Measurements from ENCODE around the gene FRMD4A. TPM values are rescaled to one million over a fixed set of nuclear protein-coding genes. Genes with fewer than 3 reads are reported as not detected.
"Not testable (repeated sequence)": the region's sequence is repeated elsewhere in the genome, so short reads cannot be mapped to it uniquely, and the experiment has no call there.

Gene FRMD4A
- total RNA-seq, 1 donor from 2014 or later, result 0.32 TPM

GRCh38 chr10:14241196-14241595 is 89.5 kb downstream of the FRMD4A start:
- H3K4me1 Mint-ChIP-seq (ENCODE audit: low read depth), result no peaks in the 10 kb centered on the region
- peaks cover 4% of the 10 kb centered on the region for H3K27me3 Mint-ChIP-seq (ENCODE audit: low read depth)
- H3K4me3 Mint-ChIP-seq (ENCODE audit: low read depth), result no peak overlapping the region
- intact Hi-C loops (cut with micrococcal nuclease), result no loop called here
- no peaks in the 10 kb centered on the region for H3K9me3 Mint-ChIP-seq
- H3K27ac Mint-ChIP-seq, result no peak overlapping the region
- DNase-seq (ENCODE audit: low spot score), result no peak
- no peaks in the 10 kb centered on the region for H3K36me3 Mint-ChIP-seq (ENCODE audit: low read depth)

DNA sequence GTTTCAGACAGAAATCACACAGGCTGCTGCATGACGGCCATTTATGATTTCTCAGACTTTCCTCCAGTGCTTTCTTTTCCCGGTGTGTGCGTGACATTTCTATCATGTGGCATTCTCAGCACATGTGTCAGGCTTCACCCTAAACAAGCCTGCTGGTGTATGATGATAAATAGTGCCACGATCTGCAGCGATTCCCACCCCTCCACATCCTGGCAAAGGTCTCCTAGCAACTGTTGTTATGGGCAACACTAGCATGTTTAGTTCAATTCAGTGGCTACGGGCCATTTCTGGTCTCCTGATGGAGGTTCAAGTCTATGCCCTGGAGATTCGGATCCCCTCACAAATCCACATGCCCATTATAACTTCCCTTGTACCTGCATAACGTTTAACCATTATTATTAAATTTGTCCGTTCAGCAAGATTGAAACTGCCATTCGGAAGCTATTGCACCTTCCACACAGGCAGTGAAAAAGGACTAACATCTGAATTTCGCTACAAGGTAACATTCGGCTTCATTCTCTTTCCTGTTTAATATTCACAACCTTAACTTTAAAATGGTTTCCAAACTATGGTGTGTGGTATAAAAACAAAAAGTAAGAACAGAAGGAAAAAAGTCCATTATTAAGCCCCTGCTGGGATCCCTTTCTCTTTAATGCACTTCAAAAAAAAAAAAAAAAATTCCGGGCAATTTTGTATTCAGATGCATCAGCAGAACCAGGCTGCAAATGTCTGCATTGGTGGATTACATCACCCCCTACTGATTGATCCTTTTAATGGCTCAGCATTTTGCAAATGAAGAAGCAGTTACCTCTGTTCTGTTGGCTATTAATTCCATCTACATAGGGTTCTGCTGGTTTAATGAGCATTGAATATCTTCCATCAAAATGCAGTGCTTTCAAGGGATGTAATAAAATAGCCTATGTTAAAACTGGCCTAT is 90.2 kb downstream of the FRMD4A start:
- no peak overlapping the region for H3K4me3 Mint-ChIP-seq (ENCODE audit: low read depth)
- no peak for DNase-seq (ENCODE audit: low spot score)
- no peaks in the 10 kb centered on the region for H3K4me1 Mint-ChIP-seq (ENCODE audit: low read depth)
- peaks cover 4% of the 10 kb centered on the region for H3K27me3 Mint-ChIP-seq (ENCODE audit: low read depth)
- no peak overlapping the region for H3K27ac Mint-ChIP-seq
- no peaks in the 10 kb centered on the region for H3K9me3 Mint-ChIP-seq
- intact Hi-C loops (cut with micrococcal nuclease), result no loop called here
- no peaks in the 10 kb centered on the region for H3K36me3 Mint-ChIP-seq (ENCODE audit: low read depth)

DNA sequence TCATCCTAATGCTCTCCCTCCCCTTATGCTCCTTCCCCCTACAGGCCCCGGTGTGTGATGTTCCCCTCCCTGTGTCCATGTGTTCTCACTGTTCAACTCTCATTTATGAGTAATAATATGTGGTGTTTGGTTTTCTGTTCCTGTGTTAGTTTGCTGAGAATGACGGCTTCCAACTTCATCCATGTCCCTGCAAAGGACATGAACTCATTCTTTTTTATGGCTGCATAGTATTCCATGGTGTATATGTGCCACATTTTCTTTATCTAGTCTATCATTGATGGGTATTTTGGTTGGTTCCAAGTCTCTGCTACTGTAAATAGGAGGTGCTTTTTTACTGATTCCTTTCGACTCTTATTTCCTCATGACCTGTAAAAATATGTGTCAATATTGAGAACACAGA is 92.1 kb downstream of the FRMD4A start:
- H3K9me3 Mint-ChIP-seq; H3K27ac Mint-ChIP-seq; H3K27me3 Mint-ChIP-seq (ENCODE audit: low read depth); intact Hi-C loops (cut with micrococcal nuclease); H3K36me3 Mint-ChIP-seq (ENCODE audit: low read depth); H3K4me1 Mint-ChIP-seq (ENCODE audit: low read depth); H3K4me3 Mint-ChIP-seq (ENCODE audit: low read depth); DNase-seq (ENCODE audit: low spot score): not testable (repeated sequence)

GRCh38 chr10:14236341-14236740 is 94.4 kb downstream of the FRMD4A start:
- H3K4me3 Mint-ChIP-seq (ENCODE audit: low read depth), result no peak overlapping the region
- H3K4me1 Mint-ChIP-seq (ENCODE audit: low read depth), result peaks cover 4% of the 10 kb centered on the region
- H3K9me3 Mint-ChIP-seq, result no peaks in the 10 kb centered on the region
- H3K36me3 Mint-ChIP-seq (ENCODE audit: low read depth), result no peaks in the 10 kb centered on the region
- DNase-seq (ENCODE audit: low spot score), result no peak
- peaks cover 5% of the 10 kb centered on the region for H3K27me3 Mint-ChIP-seq (ENCODE audit: low read depth)
- H3K27ac Mint-ChIP-seq, result no peak overlapping the region
- intact Hi-C loops (cut with micrococcal nuclease), result no loop called here

- Mint-ChIP-seq H3K9me3 (no peaks in the 10 kb centered on the region), H3K36me3 (ENCODE audit: low read depth) (no peaks in the 10 kb centered on the region)
Observed at GRCh38 chr10:14235566-14236195, 95.0 kb downstream of the FRMD4A start.

GRCh38 chr10:14233566-14233965 is 97.2 kb downstream of the FRMD4A start:
- Mint-ChIP-seq H3K27me3 (ENCODE audit: low read depth) (peaks cover 5% of the 10 kb centered on the region), H3K27ac (no peak overlapping the region), H3K4me3 (ENCODE audit: low read depth) (no peak overlapping the region), H3K4me1 (ENCODE audit: low read depth) (peaks cover 4% of the 10 kb centered on the region), H3K36me3 (ENCODE audit: low read depth) (no peaks in the 10 kb centered on the region), H3K9me3 (no peaks in the 10 kb centered on the region)
- intact Hi-C loops (cut with micrococcal nuclease), result no loop called here
- DNase-seq (ENCODE audit: low spot score), result no peak

More at GRCh38 chr10:14235566-14236195, 95.0 kb downstream of the FRMD4A start:
- no peak for DNase-seq (ENCODE audit: low spot score)
- no peak overlapping the region for H3K4me3 Mint-ChIP-seq (ENCODE audit: low read depth)
- H3K27ac Mint-ChIP-seq, result no peak overlapping the region
- peaks cover 4% of the 10 kb centered on the region for H3K4me1 Mint-ChIP-seq (ENCODE audit: low read depth)
- H3K27me3 Mint-ChIP-seq (ENCODE audit: low read depth), result peaks cover 5% of the 10 kb centered on the region
- intact Hi-C loops (cut with micrococcal nuclease), result no loop called here

- H3K27me3 Mint-ChIP-seq (ENCODE audit: low read depth); intact Hi-C loops (cut with micrococcal nuclease); H3K36me3 Mint-ChIP-seq (ENCODE audit: low read depth); H3K4me3 Mint-ChIP-seq (ENCODE audit: low read depth); H3K27ac Mint-ChIP-seq; H3K4me1 Mint-ChIP-seq (ENCODE audit: low read depth); DNase-seq (ENCODE audit: low spot score); H3K9me3 Mint-ChIP-seq: not testable (repeated sequence)
Observed at GRCh38 chr10:14228798-14229197, 101.9 kb downstream of the FRMD4A start.

- intact Hi-C loops (cut with micrococcal nuclease), result no loop called here
- no peak overlapping the region for H3K4me3 Mint-ChIP-seq (ENCODE audit: low read depth)
Observed at GRCh38 chr10:14225379-14225778, 105.3 kb downstream of the FRMD4A start.

DNA sequence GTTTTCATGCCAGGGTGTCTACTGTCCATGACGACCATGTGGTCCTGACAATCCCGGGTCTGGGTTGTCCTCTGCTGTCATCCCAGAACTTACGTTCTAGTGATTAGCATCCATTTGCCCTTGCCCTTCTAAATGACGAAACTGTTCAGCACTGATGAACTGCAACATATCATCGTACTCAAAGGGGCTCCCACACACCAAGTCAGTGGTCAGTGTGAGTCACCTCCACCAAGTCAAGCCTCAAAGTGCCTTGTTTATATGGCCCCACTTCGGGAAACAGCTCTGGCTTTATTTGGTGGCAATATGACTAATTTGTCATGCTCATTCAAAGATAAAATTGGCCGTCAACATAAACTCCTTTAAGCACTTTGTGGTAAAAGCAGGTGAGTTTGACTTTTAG is 110.7 kb downstream of the FRMD4A start:
- intact Hi-C loops (cut with micrococcal nuclease), result no loop called here
- H3K4me3 Mint-ChIP-seq (ENCODE audit: low read depth), result no peak overlapping the region
- no peak for DNase-seq (ENCODE audit: low spot score)
- no peak overlapping the region for H3K27ac Mint-ChIP-seq
- H3K27me3 Mint-ChIP-seq (ENCODE audit: low read depth), result peaks cover 3% of the 10 kb centered on the region
- H3K9me3 Mint-ChIP-seq, result no peaks in the 10 kb centered on the region
- H3K4me1 Mint-ChIP-seq (ENCODE audit: low read depth), result no peaks in the 10 kb centered on the region
- no peaks in the 10 kb centered on the region for H3K36me3 Mint-ChIP-seq (ENCODE audit: low read depth)

More at GRCh38 chr10:14225379-14225778, 105.3 kb downstream of the FRMD4A start:
- H3K36me3 Mint-ChIP-seq (ENCODE audit: low read depth), result no peaks in the 10 kb centered on the region
- H3K27ac Mint-ChIP-seq, result no peak overlapping the region
- no peak for DNase-seq (ENCODE audit: low spot score)
- peaks cover 8% of the 10 kb centered on the region for H3K27me3 Mint-ChIP-seq (ENCODE audit: low read depth)
- no peaks in the 10 kb centered on the region for H3K9me3 Mint-ChIP-seq
- H3K4me1 Mint-ChIP-seq (ENCODE audit: low read depth), result no peaks in the 10 kb centered on the region

DNA sequence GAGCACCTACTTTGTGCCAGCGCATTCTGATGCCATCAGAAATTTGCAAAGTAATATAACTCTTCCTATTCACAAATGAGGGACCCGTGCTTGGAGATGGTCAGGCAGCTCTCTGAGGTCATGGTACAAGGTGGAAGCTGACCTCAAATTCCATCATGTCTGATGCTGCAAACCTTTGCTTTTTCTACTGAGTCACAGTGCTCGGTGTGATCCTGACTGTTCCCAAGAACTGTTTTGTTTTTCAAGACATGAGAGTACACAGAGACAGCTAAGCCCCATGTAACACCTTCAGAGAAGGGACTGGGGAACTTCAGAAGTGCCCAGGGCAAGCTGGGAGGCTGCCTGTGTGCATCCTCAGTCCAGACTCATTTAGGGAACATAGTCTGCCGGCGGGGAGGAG is 111.3 kb downstream of the FRMD4A start:
- intact Hi-C loops (cut with micrococcal nuclease), result no loop called here
- no peaks in the 10 kb centered on the region for H3K36me3 Mint-ChIP-seq (ENCODE audit: low read depth)
- H3K4me1 Mint-ChIP-seq (ENCODE audit: low read depth), result no peaks in the 10 kb centered on the region
- H3K27ac Mint-ChIP-seq, result no peak overlapping the region
- H3K4me3 Mint-ChIP-seq (ENCODE audit: low read depth), result no peak overlapping the region
- DNase-seq (ENCODE audit: low spot score), result no peak
- peaks cover 3% of the 10 kb centered on the region for H3K27me3 Mint-ChIP-seq (ENCODE audit: low read depth)
- no peaks in the 10 kb centered on the region for H3K9me3 Mint-ChIP-seq

- intact Hi-C loops (cut with micrococcal nuclease), result no loop called here
- Mint-ChIP-seq H3K4me3 (ENCODE audit: low read depth) (no peak overlapping the region), H3K27me3 (ENCODE audit: low read depth) (peaks cover 2% of the 10 kb centered on the region), H3K9me3 (no peaks in the 10 kb centered on the region), H3K36me3 (ENCODE audit: low read depth) (no peaks in the 10 kb centered on the region), H3K27ac (no peak overlapping the region), H3K4me1 (ENCODE audit: low read depth) (no peaks in the 10 kb centered on the region)
- DNase-seq (ENCODE audit: low spot score), result no peak
Observed at GRCh38 chr10:14215641-14216040, 115.1 kb downstream of the FRMD4A start.

DNA sequence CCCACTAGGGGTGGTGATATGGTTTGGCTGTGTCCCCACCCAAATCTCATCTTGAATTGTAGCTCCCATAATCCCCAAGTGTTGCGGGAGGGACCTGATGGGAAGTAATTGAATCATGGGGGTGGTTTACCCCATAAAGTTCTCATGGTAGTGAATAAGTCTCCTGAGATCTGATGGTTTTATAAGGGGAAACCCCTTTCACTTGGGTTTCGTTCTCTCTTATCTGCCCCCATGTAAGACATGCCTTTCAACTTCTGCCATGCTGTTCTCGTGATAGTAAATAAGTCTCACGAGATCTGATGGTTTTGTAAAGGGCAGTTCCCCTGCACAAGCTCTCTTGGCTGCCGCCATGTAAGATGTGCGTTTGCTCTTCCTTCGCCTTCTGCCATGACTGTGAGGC is 117.0 kb downstream of the FRMD4A start:
- H3K36me3 Mint-ChIP-seq (ENCODE audit: low read depth); DNase-seq (ENCODE audit: low spot score); H3K27me3 Mint-ChIP-seq (ENCODE audit: low read depth); intact Hi-C loops (cut with micrococcal nuclease); H3K4me3 Mint-ChIP-seq (ENCODE audit: low read depth); H3K27ac Mint-ChIP-seq; H3K9me3 Mint-ChIP-seq; H3K4me1 Mint-ChIP-seq (ENCODE audit: low read depth): not testable (repeated sequence)

DNA sequence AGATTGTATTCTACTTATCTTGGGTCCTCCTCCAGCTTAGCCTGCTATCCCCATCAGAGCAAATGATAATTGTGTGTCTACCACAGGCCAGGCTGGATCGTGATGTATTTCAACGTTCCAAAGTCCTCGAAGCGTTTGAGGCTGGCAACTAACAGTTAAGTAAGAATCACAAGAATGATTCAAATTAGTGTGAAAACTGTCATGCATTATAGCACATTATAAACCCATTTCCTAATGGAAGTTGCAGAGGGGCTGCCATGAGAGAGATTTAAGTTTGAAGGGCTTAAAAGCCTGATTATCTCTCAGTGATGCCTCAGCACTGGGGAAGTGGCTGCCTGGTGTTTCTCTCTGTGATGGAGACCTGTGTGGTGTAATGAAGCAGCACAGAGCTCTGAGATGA is 119.1 kb downstream of the FRMD4A start:
- no peak overlapping the region for H3K27ac Mint-ChIP-seq
- no peaks in the 10 kb centered on the region for H3K9me3 Mint-ChIP-seq
- intact Hi-C loops (cut with micrococcal nuclease), result no loop called here
- no peak overlapping the region for H3K4me3 Mint-ChIP-seq (ENCODE audit: low read depth)
- no peak for DNase-seq (ENCODE audit: low spot score)
- no peaks in the 10 kb centered on the region for H3K36me3 Mint-ChIP-seq (ENCODE audit: low read depth)
- H3K27me3 Mint-ChIP-seq (ENCODE audit: low read depth), result peaks cover 2% of the 10 kb centered on the region
- H3K4me1 Mint-ChIP-seq (ENCODE audit: low read depth), result no peaks in the 10 kb centered on the region
